T-cell (primary cell): Measurements from ENCODE around the gene IL17RC. TPM values are rescaled to one million over a fixed set of nuclear protein-coding genes. Genes with fewer than 3 reads are reported as not detected.

ENCODE experiments used
- ATAC-seq, 4 experiments: fragments of 200-7000 bp in 3 of 4; fragments of 150-1000 bp in 1 of 4; cut with Tn5 transposase; replicated peaks in 1 of 4; 1 replicate in 3 of 4; 2 replicates in 1 of 4; pipeline ENCODE4 v1.10.0; 2021; ENCODE audit warnings: moderate library complexity in 3 of 4, mild to moderate bottlenecking in 2 of 4, moderate number of reproducible peaks in 1 of 4
- CTCF ChIA-PET, 2 donors: fragments of 300-600 bp; sonication (Branson Sonifier 250); formaldehyde crosslinking; loops; one replicate each; lab custom pipeline; 2022; ENCODE audit warnings: antibody characterized with exemption in 2 of 2; lab: Charles Lee
- POLR2A ChIA-PET, 2 donors: fragments of 300-600 bp; sonication (Branson Sonifier 250); formaldehyde crosslinking; loops; one replicate each; lab custom pipeline; 2022; ENCODE audit warnings: antibody characterized with exemption in 2 of 2; lab: Charles Lee
- DNase-seq, 35 experiments: peaks; one replicate each; pipeline versions ENCODE4 v3.0.0 to v3.0.0-alpha.2; 2013 to 2023
- H3K27ac ChIP-seq: one replicate; pipeline ENCODE4 v1.5.1; 2013; ENCODE audit warnings: low read length
- H3K27me3 ChIP-seq, 2 experiments: replicated peaks in 1 of 2; 1 replicate in 1 of 2; 2 replicates in 1 of 2; pipeline versions ENCODE4 v1.6.1 to v1.7.0; 2013; ENCODE audit warnings: low read length in 1 of 2, mixed read lengths in 1 of 2; ENCODE audit not compliant: control insufficient read depth in 2 of 2, insufficient read depth in 2 of 2; ENCODE audit errors: extremely low read depth in 1 of 2
- H3K36me3 ChIP-seq, 2 donors: 1 replicate in 1 of 2; 2 replicates in 1 of 2; pipeline versions ENCODE4 v1.6.1 to v1.7.0; 2013; ENCODE audit warnings: low read length in 1 of 2; ENCODE audit not compliant: control insufficient read depth in 2 of 2, insufficient read depth in 1 of 2; ENCODE audit errors: extremely low read depth in 1 of 2
- H3K4me1 ChIP-seq, 2 experiments: 1 replicate in 1 of 2; 2 replicates in 1 of 2; pipeline versions ENCODE4 v1.6.1 to v1.7.0; 2013; ENCODE audit warnings: low read length in 2 of 2, mixed read lengths in 1 of 2; ENCODE audit not compliant: insufficient read depth in 2 of 2, control insufficient read depth in 1 of 2; ENCODE audit errors: extremely low read depth in 1 of 2
- H3K4me3 ChIP-seq, 2 donors: 1 replicate in 1 of 2; 2 replicates in 1 of 2; pipeline versions ENCODE4 v1.5.1 to v1.7.0; 2013; ENCODE audit warnings: mild to moderate bottlenecking in 2 of 2, low read length in 1 of 2, moderate library complexity in 1 of 2; ENCODE audit not compliant: control insufficient read depth in 1 of 2; ENCODE audit errors: extremely low read depth in 1 of 2
- H3K9me3 ChIP-seq: 2 replicates; pipeline ENCODE4 v1.7.0; 2013
- H3K27ac Mint-ChIP-seq, 2 donors: one replicate each; pipeline ENCODE4 v1.8.0; 2020 to 2021; ENCODE audit warnings: mild to moderate bottlenecking in 2 of 2, mixed read lengths in 2 of 2
- H3K27me3 Mint-ChIP-seq, 2 donors: one replicate each; pipeline ENCODE4 v1.8.0; 2021 to 2022; ENCODE audit warnings: mixed read lengths in 2 of 2
- H3K36me3 Mint-ChIP-seq: one replicate; pipeline ENCODE4 v1.8.0; 2021; ENCODE audit warnings: mixed read lengths
- H3K4me1 Mint-ChIP-seq, 3 donors: one replicate each; pipeline ENCODE4 v1.8.0; 2020 to 2022; ENCODE audit warnings: mixed read lengths in 3 of 3, mild to moderate bottlenecking in 1 of 3
- H3K4me3 Mint-ChIP-seq, 3 donors: one replicate each; pipeline ENCODE4 v1.8.0; 2020 to 2022; ENCODE audit warnings: mild to moderate bottlenecking in 3 of 3, mixed read lengths in 3 of 3, moderate library complexity in 3 of 3
- H3K9me3 Mint-ChIP-seq, 3 donors: one replicate each; pipeline ENCODE4 v1.8.0; 2020 to 2022; ENCODE audit warnings: mixed read lengths in 3 of 3
- WGBS: methylation state at CpG from one replicate; pipeline ENCODE4 v1.1.5; 2013; ENCODE audit warnings: missing lambda C conversion rate; ENCODE audit not compliant: insufficient coverage; 5-methylcytosine and 5-hydroxymethylcytosine counted together
- total RNA-seq, 35 experiments: library from RNA in 6 of 35; stranded (reverse) in 6 of 35; fragments of 120-200 nt in 1 of 35; gene quantifications; one replicate each; pipeline versions ENCODE4 v1.2.1 to v1.2.4 and lab custom pipeline; 2013 to 2026

The IL17RC gene
- total RNA-seq, 5 donors from 2014 or later (not counting 1 experiment from before 2014, with no cell fraction given): 0.54 to 1.2 (median 0.80) TPM

GRCh38 chr3:9976721-9977709 lies 60.1 kb downstream of the IL17RC start:
- Mint-ChIP-seq H3K27ac (no peak overlapping the region), H3K36me3 (peaks cover 30% of the 10 kb centered on the region)
- no peak overlapping the region for H3K27ac ChIP-seq

DNA sequence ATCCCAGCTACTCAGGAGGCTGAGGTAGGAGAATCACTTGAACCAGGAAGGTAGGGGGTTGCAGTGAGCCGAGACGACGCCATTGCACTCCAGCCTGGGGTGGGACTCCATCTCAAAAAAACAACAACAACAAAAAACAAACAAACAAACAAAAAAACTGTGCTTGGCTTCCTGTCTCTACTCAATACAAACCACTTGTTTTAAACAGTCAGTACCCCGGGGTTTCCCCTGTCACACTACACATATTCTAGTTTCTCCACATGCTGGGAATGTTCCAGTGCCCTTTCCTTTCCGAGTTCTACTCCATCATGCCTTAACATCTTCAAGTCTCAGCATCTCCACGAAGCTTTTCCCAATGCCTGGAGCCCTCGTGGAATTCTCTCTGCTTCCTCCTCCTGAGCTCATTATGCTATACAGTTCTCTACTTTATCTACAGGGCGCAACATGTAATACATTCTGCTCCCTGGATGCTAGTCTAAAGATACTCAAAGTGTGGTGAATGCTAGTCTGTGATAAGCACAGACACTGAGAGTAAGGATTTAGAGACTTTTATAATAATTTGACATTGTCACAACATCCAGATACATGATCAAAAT lies 61.9 kb downstream of the IL17RC start:
- Histone ChIP-seq H3K4me3 (no peak overlapping the region), H3K27me3 (no peaks in the 10 kb centered on the region), H3K27ac (no peak overlapping the region), H3K4me1 (peaks cover 0 to 6% of the 10 kb centered on the region in 2 experiments), H3K9me3 (no peaks in the 10 kb centered on the region), H3K36me3 (peaks cover 6 to 54% of the 10 kb centered on the region in 2 donors)
- Mint-ChIP-seq H3K27ac (no peak overlapping the region), H3K9me3 (no peaks in the 10 kb centered on the region), H3K27me3 (no peaks in the 10 kb centered on the region), H3K4me1 (peaks cover 8 to 20% (median 19%) of the 10 kb centered on the region in 3 donors), H3K36me3 (peaks cover 22% of the 10 kb centered on the region), H3K4me3 (no peak overlapping the region)
- DNase-seq: no peak
- ChIA-PET CTCF (no interaction called here), POLR2A (interaction anchor here in 1 of 2 donors (0.6 kb wide), 2 partner anchors 173 to 453 kb away, joined by 3 to 6 read pairs; no protein-coding TSS in a partner anchor)
- ATAC-seq: no peak
- WGBS: 89% methylated on average over 3 of the region's 8 CpGs

More at GRCh38 chr3:9976721-9977709, 60.1 kb downstream of the IL17RC start:
- ChIA-PET CTCF (interaction anchor here (0.7 to 0.9 kb wide), 2 partner anchors 11 to 117 kb away, joined by 5 read pairs; no protein-coding TSS in a partner anchor), POLR2A (interaction anchor here in 1 of 2 donors (0.6 to 0.7 kb wide), 4 partner anchors 32 to 158 kb away, joined by 3 to 8 read pairs (median 4); partner anchors contain the start of gene CRELD1)
- H3K9me3 ChIP-seq: no peaks in the 10 kb centered on the region
- Mint-ChIP-seq H3K4me1 (peaks cover 8 to 10% (median 10%) of the 10 kb centered on the region in 3 donors), H3K9me3 (no peaks in the 10 kb centered on the region), H3K4me3 (no peak overlapping the region), H3K27me3 (no peaks in the 10 kb centered on the region)
- H3K4me3 ChIP-seq: no peak overlapping the region
- no peaks in the 10 kb centered on the region for H3K27me3 ChIP-seq
- ATAC-seq (no peak), DNase-seq (no peak)
- H3K36me3 ChIP-seq: peaks cover 18 to 60% of the 10 kb centered on the region in 2 donors
- WGBS: 57% methylated on average over 1 of the region's 7 CpGs
- no peaks in the 10 kb centered on the region for H3K4me1 ChIP-seq

- Mint-ChIP-seq H3K27me3 (no peaks in the 10 kb centered on the region), H3K36me3 (peaks cover 17% of the 10 kb centered on the region), H3K4me3 (no peak overlapping the region), H3K9me3 (no peaks in the 10 kb centered on the region), H3K4me1 (peaks cover 8 to 23% (median 23%) of the 10 kb centered on the region in 3 donors), H3K27ac (no peak overlapping the region)
- Histone ChIP-seq H3K4me3 (no peak overlapping the region), H3K9me3 (no peaks in the 10 kb centered on the region), H3K27ac (no peak overlapping the region), H3K27me3 (no peaks in the 10 kb centered on the region), H3K4me1 (peaks cover 3 to 10% of the 10 kb centered on the region in 2 experiments), H3K36me3 (peaks cover 9 to 47% of the 10 kb centered on the region in 2 donors)
- WGBS: no CpG with 5 or more reads among the region's 2 CpGs
- ATAC-seq (no peak), DNase-seq (no peak)
- CTCF ChIA-PET: interaction anchor here in 1 of 2 donors (0.6 to 0.8 kb wide), 2 partner anchors 16 to 53 kb away, joined by 4 to 5 read pairs; no protein-coding TSS in a partner anchor
- POLR2A ChIA-PET: interaction anchor here in 1 of 2 donors (0.5 kb wide), 1 partner anchor 107 kb away, joined by 3 read pairs; no protein-coding TSS in a partner anchor
These were observed 63.4 kb downstream of the IL17RC start for GRCh38 chr3:9980251-9980650.

Other genes with a start within 250 kb of the IL17RC start
- 1 to 10 TPM in 1 of 5 donors, under 1 TPM in 3, not detected in 1; 0.19 to 1.5 (median 0.24) TPM for gene CPNE9, start 213.3 kb upstream of the IL17RC start, total RNA-seq
- gene BRPF1, start 185.4 kb upstream of the IL17RC start, total RNA-seq: 10 to 100 TPM; 28.6 to 46.3 (median 39.0) TPM
- gene OGG1, start 167.1 kb upstream of the IL17RC start, total RNA-seq: 10 to 100 TPM; 18.3 to 41.3 (median 38.1) TPM
- gene CAMK1, start 147.2 kb upstream of the IL17RC start, total RNA-seq: 1 to 10 TPM; 1.1 to 1.7 (median 1.3) TPM
- gene TADA3, start 124.6 kb upstream of the IL17RC start, total RNA-seq: 10 to 100 TPM; 29.1 to 46.5 (median 41.1) TPM
- gene ARPC4, start 124.0 kb upstream of the IL17RC start, total RNA-seq: 100 to 1,000 TPM; 144 to 160 (median 147) TPM
- 10 to 100 TPM; 59.8 to 94.9 (median 67.4) TPM for gene TTLL3, start 106.8 kb upstream of the IL17RC start, total RNA-seq
- gene RPUSD3, start 73.1 kb upstream of the IL17RC start, total RNA-seq: 10 to 100 TPM; 23.6 to 70.5 (median 64.7) TPM
- under 1 TPM in 1 of 5 donors, not detected in 4; 0.66 TPM for gene CIDEC, start 36.8 kb upstream of the IL17RC start, total RNA-seq
- 10 to 100 TPM; 16.9 to 28.6 (median 23.7) TPM for gene JAGN1, start 26.5 kb upstream of the IL17RC start, total RNA-seq
- 1 to 10 TPM in 4 of 5 donors, under 1 TPM in 1; 0.68 to 5.1 (median 1.9) TPM for gene IL17RE, start 14.2 kb upstream of the IL17RC start, total RNA-seq
- gene CRELD1, start 16.7 kb downstream of the IL17RC start, total RNA-seq: 10 to 100 TPM; 23.0 to 55.2 (median 48.0) TPM
- gene PRRT3, start 35.3 kb downstream of the IL17RC start, total RNA-seq: 10 to 100 TPM in 2 of 5 donors, 1 to 10 TPM in 3; 6.6 to 10.5 (median 9.2) TPM
- 10 to 100 TPM; 33.8 to 47.7 (median 36.6) TPM for gene EMC3, start 69.7 kb downstream of the IL17RC start, total RNA-seq
- 10 to 100 TPM; 15.4 to 22.5 (median 18.2) TPM for gene FANCD2, start 109.3 kb downstream of the IL17RC start, total RNA-seq
- gene FANCD2OS, start 191.2 kb downstream of the IL17RC start, total RNA-seq: not detected
- 10 to 100 TPM; 53.9 to 74.9 (median 60.9) TPM for gene BRK1, start 198.6 kb downstream of the IL17RC start, total RNA-seq
- 10 to 100 TPM; 57.2 to 75.0 (median 59.8) TPM for gene VHL, start 224.7 kb downstream of the IL17RC start, total RNA-seq
- gene IRAK2, start 247.8 kb downstream of the IL17RC start, total RNA-seq: 1 to 10 TPM; 2.9 to 5.0 (median 3.7) TPM